HepG2 (cell line): Measurements from ENCODE around the gene GJD3. TPM values are rescaled to one million over a fixed set of nuclear protein-coding genes. Genes with fewer than 3 reads are reported as not detected.

Source experiments
- ATAC-seq: fragments of 200-7000 bp; cut with Tn5 transposase; 3 replicates; pipeline ENCODE4 v1.9.1; 2020; ENCODE audit warnings: mild to moderate bottlenecking, moderate library complexity
- BruUV-seq: library from RNA; stranded (reverse); fragments of 400-500 nt; replicated peaks from 2 replicates; lab custom pipeline; 2021; lab: Mats Ljungman, UMichigan
- CTCF ChIA-PET: fragments of 300-600 bp; formaldehyde crosslinking; extraction: SDS; loops from one replicate; lab custom pipeline; 2021; ENCODE audit warnings: low total read pairs, inconsistent platforms, low intra/inter-chr PET ratio; lab: Yijun Ruan, JAX
- POLR2A ChIA-PET: fragments of 350-600 bp; sonication (Branson Sonifier 250); formaldehyde crosslinking; loops from one replicate; lab custom pipeline; 2020; ENCODE audit warnings: antibody characterized with exemption, inconsistent platforms; lab: Yijun Ruan, JAX
- DNase-seq: peaks from one replicate; pipeline ENCODE4 v3.0.0-alpha.2; 2015; ENCODE audit warnings: low spot score
- FAIRE-seq: peaks from 3 replicates; lab custom pipeline; 2011; peaks lifted over from hg19 to GRCh38; lab: Jason Lieb, UNC
- H2AFZ ChIP-seq: one replicate; pipeline ENCODE4 v1.6.1; 2011; ENCODE audit warnings: low read length, inconsistent platforms
- H3K27ac ChIP-seq: fragments of 300-600 bp; 3 replicates; pipeline ENCODE4 v1.8.0; 2011; ENCODE audit warnings: mixed run types, mild to moderate bottlenecking, mixed read lengths, low read length, inconsistent platforms; ENCODE audit not compliant: insufficient read depth; ENCODE audit errors: extremely low read length
- H3K27me3 ChIP-seq, 2 experiments: fragments of 200-600 bp in 1 of 2; 2 replicates in 1 of 2; 3 replicates in 1 of 2; pipeline versions ENCODE4 v1.6.0 to v1.8.0; 2011; ENCODE audit warnings: low read length in 2 of 2, mild to moderate bottlenecking in 2 of 2, moderate library complexity in 2 of 2, inconsistent platforms in 1 of 2; ENCODE audit not compliant: insufficient read depth in 2 of 2, control insufficient read depth in 1 of 2
- H3K36me3 ChIP-seq, 2 experiments: fragments of 200-600 bp in 1 of 2; replicated peaks in 1 of 2; 2 replicates in 1 of 2; 3 replicates in 1 of 2; pipeline versions ENCODE4 v1.5.1 to v1.8.0; 2011; ENCODE audit warnings: low read length in 2 of 2, inconsistent platforms in 1 of 2; ENCODE audit not compliant: insufficient read depth in 2 of 2, control insufficient read depth in 1 of 2
- H3K4me1 ChIP-seq: 2 replicates; pipeline ENCODE4 v1.5.1; 2012; ENCODE audit warnings: low read length, inconsistent platforms; ENCODE audit not compliant: insufficient read depth
- H3K4me2 ChIP-seq: 2 replicates; pipeline ENCODE4 v1.6.0; 2011; ENCODE audit warnings: low read depth, low read length, inconsistent platforms
- H3K4me3 ChIP-seq, 3 experiments: fragments of 200-600 bp in 1 of 3; sonication (generic), shearing (Covaris generic) in 1 of 3; replicated peaks in 1 of 3; 2 replicates each; pipeline ENCODE4 v1.5.1; 2011 to 2016; ENCODE audit warnings: low read length in 3 of 3, inconsistent platforms in 2 of 3, low read depth in 2 of 3, mild to moderate bottlenecking in 2 of 3, control low read depth in 1 of 3, mixed read lengths in 1 of 3; ENCODE audit not compliant: insufficient read depth in 1 of 3
- H3K79me2 ChIP-seq: one replicate; pipeline ENCODE4 v1.6.1; 2011; ENCODE audit warnings: low read length, inconsistent platforms; ENCODE audit not compliant: insufficient read depth
- H3K9ac ChIP-seq: 2 replicates; pipeline ENCODE4 v1.6.0; 2011; ENCODE audit warnings: mild to moderate bottlenecking, low read depth, low read length, inconsistent platforms; ENCODE audit not compliant: insufficient read depth
- H3K9me3 ChIP-seq: 2 replicates; pipeline ENCODE4 v1.5.1; 2012; ENCODE audit warnings: mild to moderate bottlenecking, low read length
- H4K20me1 ChIP-seq: 2 replicates; pipeline ENCODE4 v1.6.0; 2011; ENCODE audit warnings: inconsistent platforms, mild to moderate bottlenecking, low read length, moderate library complexity; ENCODE audit not compliant: insufficient read depth
- GABPB1 ChIP-seq: IDR thresholded peaks from 2 replicates; pipeline ENCODE4 v1.6.1; 2016; ENCODE audit warnings: mild to moderate bottlenecking, missing genetic modification reagents, moderate library complexity, missing compliant biosample characterization
- GATAD2A ChIP-seq: IDR thresholded peaks from 2 replicates; pipeline ENCODE4 v1.6.1; 2016
- KLF9 ChIP-seq: IDR thresholded peaks from 2 replicates; pipeline ENCODE4 v1.6.1; 2016; ENCODE audit warnings: low read depth
- MAFF ChIP-seq: IDR thresholded peaks from 2 replicates; pipeline ENCODE4 v1.6.1; 2011; ENCODE audit warnings: low read depth, low read length, improper control_type of control experiment
- SYNCRIP ChIP-seq: fragments of 200-400 bp; formaldehyde crosslinking; IDR thresholded peaks from 2 replicates; pipeline ENCODE4 v1.6.1; 2018; ENCODE audit warnings: mild to moderate bottlenecking, low read depth, low read length; ENCODE audit not compliant: insufficient read depth
- ZKSCAN1 ChIP-seq: fragments of 150-350 bp; IDR thresholded peaks from 2 replicates; pipeline ENCODE4 v1.6.1; 2014; ENCODE audit warnings: low read length
- WGBS: methylation state at CpG from one replicate; pipeline ENCODE4 v1.1.6; 2017; ENCODE audit warnings: low lambda C conversion rate; 5-methylcytosine and 5-hydroxymethylcytosine counted together
- in situ Hi-C: cut with HindIII; loops from 2 replicates; pipeline ENCODE4 v1.10.0; 2017; ENCODE audit warnings: low pct_unique_long_range_greater_than_20kb; ENCODE audit not compliant: extremely low pct_ligation_motif_present
- intact Hi-C: fragments of 100-400 bp; cut with micrococcal nuclease; formaldehyde crosslinking; loops from one replicate; pipeline ENCODE4 v1.10.0; 2022; ENCODE audit not compliant: unreplicated experiment
- polyA plus RNA-seq, 8 experiments: library from polyadenylated mRNA; depleted of rRNA in 3 of 8; stranded (reverse) in 7 of 8; unstranded in 1 of 8; fragments of >200 nt; fragmentation: Illumina TruSeq in 4 of 8; extraction: Trizol in 4 of 8; gene quantifications; 2 replicates each; pipeline versions ENCODE4 v1.2.1 to v1.2.3, GENCODE V29; 2011 to 2016; ENCODE audit warnings: low read depth in 4 of 8, missing spikeins in 1 of 8, mixed read lengths in 1 of 8; ENCODE audit not compliant: insufficient read depth in 1 of 8
- total RNA-seq, 5 experiments: library from RNA; depleted of rRNA; stranded (reverse); fragments of >200 nt; fragmentation: Illumina TruSeq; extraction: Trizol; gene quantifications; 2 replicates each; pipeline ENCODE4 v1.2.3, GENCODE V29; 2016; ENCODE audit warnings: low read depth in 1 of 5
- TF ChIP-seq, protein P1 (sequence below): sonication (generic); formaldehyde crosslinking; IDR thresholded peaks from 2 replicates; pipeline ENCODE4 v1.5.0; 2020; ENCODE audit warnings: mild to moderate bottlenecking, missing genetic modification reagents, borderline replicate concordance
- TF ChIP-seq, protein P2 (sequence below): IDR thresholded peaks from 2 replicates; pipeline ENCODE4 v1.6.1; 2016; ENCODE audit warnings: low read depth, missing genetic modification reagents, missing compliant biosample characterization
- TF ChIP-seq, protein P3 (sequence below): sonication (generic); formaldehyde crosslinking; IDR thresholded peaks from 2 replicates; pipeline ENCODE4 v1.4.0; 2020; ENCODE audit warnings: missing genetic modification reagents

GJD3 gene
- total and polyA plus RNA-seq, 2 of the 13 experiments (the other 11 are each of a cell fraction or from before 2014, with no cell fraction given), result not detected

DNA sequence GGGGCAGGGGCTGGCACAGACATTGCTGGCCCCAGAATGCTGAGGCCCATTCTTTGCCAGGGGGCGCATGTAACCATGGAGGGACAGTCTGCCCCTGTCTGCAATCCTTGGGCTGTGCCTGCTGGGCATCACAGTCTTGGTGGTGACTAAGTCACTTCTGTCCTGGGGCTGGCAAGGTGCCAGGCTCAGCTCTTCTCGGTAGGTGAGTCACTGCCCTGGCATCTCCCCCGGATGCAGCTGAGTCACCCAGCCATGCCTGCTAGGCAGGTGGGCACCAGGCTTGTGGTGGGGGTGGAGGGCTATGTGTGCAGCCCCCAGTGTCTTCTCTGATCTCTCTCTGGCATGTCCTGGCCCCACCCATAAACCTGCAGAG, 50.0 kb downstream of the GJD3 start:
- 20% methylated on average over 1 of the region's 3 CpGs for WGBS
- in situ Hi-C loops, result no loop called here
- peak; percentile 78 for DNase-seq
- BruUV-seq, result no TSS peak
- POLR2A ChIA-PET, result interaction anchor here (1.1 to 3.5 kb wide), 3 partner anchors 27 to 38 kb away, joined by 3 to 13 read pairs (median 3); no protein-coding TSS in a partner anchor
- no peak overlapping the region for H3K4me3 ChIP-seq
- CTCF ChIA-PET, result interaction anchor here (0.6 kb wide), 1 partner anchor 38 kb away, joined by 3 read pairs; no protein-coding TSS in a partner anchor
- intact Hi-C loops, result no loop called here
- H3K4me2 ChIP-seq, result no peak overlapping the region
- no peak for ATAC-seq
- H3K27me3 ChIP-seq, result no peaks in the 10 kb centered on the region; a peak in 1 of 5 replicates
- H2AFZ ChIP-seq, result no peak overlapping the region
- H3K9me3 ChIP-seq, result no peaks in the 10 kb centered on the region
- H3K9ac ChIP-seq, result no peak overlapping the region
- no peak for FAIRE-seq
- no peaks in the 10 kb centered on the region for H3K36me3 ChIP-seq
- H3K4me1 ChIP-seq, result peaks cover 86% of the 10 kb centered on the region
- no peaks in the 10 kb centered on the region for H4K20me1 ChIP-seq
- peaks cover 14% of the 10 kb centered on the region for H3K79me2 ChIP-seq
- no peak overlapping the region for H3K27ac ChIP-seq
- TF ChIP-seq SYNCRIP (no peak), ZKSCAN1 (no peak), GABPB1 (CRISPR knock-in tag) (peak; percentile 23; the same call in 1 of the 2 replicates), MAFF (peak; percentile 15; the same call in 1 of the 2 replicates), GATAD2A (CRISPR knock-in tag) (peak; percentile 46; the same call in 1 of the 2 replicates), KLF9 (no peak)
- TF ChIP-seq, protein P1, sequence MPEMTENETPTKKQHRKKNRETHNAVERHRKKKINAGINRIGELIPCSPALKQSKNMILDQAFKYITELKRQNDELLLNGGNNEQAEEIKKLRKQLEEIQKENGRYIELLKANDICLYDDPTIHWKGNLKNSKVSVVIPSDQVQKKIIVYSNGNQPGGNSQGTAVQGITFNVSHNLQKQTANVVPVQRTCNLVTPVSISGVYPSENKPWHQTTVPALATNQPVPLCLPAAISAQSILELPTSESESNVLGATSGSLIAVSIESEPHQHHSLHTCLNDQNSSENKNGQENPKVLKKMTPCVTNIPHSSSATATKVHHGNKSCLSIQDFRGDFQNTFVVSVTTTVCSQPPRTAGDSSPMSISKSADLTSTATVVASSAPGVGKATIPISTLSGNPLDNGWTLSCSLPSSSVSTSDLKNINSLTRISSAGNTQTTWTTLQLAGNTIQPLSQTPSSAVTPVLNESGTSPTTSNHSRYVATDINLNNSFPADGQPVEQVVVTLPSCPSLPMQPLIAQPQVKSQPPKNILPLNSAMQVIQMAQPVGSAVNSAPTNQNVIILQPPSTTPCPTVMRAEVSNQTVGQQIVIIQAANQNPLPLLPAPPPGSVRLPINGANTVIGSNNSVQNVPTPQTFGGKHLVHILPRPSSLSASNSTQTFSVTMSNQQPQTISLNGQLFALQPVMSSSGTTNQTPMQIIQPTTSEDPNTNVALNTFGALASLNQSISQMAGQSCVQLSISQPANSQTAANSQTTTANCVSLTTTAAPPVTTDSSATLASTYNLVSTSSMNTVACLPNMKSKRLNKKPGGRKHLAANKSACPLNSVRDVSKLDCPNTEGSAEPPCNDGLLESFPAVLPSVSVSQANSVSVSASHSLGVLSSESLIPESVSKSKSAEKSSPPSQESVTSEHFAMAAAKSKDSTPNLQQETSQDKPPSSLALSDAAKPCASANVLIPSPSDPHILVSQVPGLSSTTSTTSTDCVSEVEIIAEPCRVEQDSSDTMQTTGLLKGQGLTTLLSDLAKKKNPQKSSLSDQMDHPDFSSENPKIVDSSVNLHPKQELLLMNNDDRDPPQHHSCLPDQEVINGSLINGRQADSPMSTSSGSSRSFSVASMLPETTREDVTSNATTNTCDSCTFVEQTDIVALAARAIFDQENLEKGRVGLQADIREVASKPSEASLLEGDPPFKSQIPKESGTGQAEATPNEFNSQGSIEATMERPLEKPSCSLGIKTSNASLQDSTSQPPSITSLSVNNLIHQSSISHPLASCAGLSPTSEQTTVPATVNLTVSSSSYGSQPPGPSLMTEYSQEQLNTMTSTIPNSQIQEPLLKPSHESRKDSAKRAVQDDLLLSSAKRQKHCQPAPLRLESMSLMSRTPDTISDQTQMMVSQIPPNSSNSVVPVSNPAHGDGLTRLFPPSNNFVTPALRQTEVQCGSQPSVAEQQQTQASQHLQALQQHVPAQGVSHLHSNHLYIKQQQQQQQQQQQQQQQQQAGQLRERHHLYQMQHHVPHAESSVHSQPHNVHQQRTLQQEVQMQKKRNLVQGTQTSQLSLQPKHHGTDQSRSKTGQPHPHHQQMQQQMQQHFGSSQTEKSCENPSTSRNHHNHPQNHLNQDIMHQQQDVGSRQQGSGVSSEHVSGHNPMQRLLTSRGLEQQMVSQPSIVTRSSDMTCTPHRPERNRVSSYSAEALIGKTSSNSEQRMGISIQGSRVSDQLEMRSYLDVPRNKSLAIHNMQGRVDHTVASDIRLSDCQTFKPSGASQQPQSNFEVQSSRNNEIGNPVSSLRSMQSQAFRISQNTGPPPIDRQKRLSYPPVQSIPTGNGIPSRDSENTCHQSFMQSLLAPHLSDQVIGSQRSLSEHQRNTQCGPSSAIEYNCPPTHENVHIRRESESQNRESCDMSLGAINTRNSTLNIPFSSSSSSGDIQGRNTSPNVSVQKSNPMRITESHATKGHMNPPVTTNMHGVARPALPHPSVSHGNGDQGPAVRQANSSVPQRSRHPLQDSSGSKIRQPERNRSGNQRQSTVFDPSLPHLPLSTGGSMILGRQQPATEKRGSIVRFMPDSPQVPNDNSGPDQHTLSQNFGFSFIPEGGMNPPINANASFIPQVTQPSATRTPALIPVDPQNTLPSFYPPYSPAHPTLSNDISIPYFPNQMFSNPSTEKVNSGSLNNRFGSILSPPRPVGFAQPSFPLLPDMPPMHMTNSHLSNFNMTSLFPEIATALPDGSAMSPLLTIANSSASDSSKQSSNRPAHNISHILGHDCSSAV (CRISPR knock-in tag), result no peak
- TF ChIP-seq, protein P2, sequence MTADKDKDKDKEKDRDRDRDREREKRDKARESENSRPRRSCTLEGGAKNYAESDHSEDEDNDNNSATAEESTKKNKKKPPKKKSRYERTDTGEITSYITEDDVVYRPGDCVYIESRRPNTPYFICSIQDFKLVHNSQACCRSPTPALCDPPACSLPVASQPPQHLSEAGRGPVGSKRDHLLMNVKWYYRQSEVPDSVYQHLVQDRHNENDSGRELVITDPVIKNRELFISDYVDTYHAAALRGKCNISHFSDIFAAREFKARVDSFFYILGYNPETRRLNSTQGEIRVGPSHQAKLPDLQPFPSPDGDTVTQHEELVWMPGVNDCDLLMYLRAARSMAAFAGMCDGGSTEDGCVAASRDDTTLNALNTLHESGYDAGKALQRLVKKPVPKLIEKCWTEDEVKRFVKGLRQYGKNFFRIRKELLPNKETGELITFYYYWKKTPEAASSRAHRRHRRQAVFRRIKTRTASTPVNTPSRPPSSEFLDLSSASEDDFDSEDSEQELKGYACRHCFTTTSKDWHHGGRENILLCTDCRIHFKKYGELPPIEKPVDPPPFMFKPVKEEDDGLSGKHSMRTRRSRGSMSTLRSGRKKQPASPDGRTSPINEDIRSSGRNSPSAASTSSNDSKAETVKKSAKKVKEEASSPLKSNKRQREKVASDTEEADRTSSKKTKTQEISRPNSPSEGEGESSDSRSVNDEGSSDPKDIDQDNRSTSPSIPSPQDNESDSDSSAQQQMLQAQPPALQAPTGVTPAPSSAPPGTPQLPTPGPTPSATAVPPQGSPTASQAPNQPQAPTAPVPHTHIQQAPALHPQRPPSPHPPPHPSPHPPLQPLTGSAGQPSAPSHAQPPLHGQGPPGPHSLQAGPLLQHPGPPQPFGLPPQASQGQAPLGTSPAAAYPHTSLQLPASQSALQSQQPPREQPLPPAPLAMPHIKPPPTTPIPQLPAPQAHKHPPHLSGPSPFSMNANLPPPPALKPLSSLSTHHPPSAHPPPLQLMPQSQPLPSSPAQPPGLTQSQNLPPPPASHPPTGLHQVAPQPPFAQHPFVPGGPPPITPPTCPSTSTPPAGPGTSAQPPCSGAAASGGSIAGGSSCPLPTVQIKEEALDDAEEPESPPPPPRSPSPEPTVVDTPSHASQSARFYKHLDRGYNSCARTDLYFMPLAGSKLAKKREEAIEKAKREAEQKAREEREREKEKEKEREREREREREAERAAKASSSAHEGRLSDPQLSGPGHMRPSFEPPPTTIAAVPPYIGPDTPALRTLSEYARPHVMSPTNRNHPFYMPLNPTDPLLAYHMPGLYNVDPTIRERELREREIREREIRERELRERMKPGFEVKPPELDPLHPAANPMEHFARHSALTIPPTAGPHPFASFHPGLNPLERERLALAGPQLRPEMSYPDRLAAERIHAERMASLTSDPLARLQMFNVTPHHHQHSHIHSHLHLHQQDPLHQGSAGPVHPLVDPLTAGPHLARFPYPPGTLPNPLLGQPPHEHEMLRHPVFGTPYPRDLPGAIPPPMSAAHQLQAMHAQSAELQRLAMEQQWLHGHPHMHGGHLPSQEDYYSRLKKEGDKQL, result no peak
- TF ChIP-seq, protein P3, sequence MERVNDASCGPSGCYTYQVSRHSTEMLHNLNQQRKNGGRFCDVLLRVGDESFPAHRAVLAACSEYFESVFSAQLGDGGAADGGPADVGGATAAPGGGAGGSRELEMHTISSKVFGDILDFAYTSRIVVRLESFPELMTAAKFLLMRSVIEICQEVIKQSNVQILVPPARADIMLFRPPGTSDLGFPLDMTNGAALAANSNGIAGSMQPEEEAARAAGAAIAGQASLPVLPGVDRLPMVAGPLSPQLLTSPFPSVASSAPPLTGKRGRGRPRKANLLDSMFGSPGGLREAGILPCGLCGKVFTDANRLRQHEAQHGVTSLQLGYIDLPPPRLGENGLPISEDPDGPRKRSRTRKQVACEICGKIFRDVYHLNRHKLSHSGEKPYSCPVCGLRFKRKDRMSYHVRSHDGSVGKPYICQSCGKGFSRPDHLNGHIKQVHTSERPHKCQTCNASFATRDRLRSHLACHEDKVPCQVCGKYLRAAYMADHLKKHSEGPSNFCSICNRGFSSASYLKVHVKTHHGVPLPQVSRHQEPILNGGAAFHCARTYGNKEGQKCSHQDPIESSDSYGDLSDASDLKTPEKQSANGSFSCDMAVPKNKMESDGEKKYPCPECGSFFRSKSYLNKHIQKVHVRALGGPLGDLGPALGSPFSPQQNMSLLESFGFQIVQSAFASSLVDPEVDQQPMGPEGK, result peak; percentile 56
